HG02623 (cell line): ENCODE results near the gene USP37.

Experiments
- ATAC-seq: cut with Tn5 transposase; IDR thresholded peaks from one replicate; pipeline ENCODE4 v1.9.1; 2021; ENCODE audit warnings: moderate library complexity; ENCODE audit not compliant: unreplicated experiment

Gene USP37

DNA sequence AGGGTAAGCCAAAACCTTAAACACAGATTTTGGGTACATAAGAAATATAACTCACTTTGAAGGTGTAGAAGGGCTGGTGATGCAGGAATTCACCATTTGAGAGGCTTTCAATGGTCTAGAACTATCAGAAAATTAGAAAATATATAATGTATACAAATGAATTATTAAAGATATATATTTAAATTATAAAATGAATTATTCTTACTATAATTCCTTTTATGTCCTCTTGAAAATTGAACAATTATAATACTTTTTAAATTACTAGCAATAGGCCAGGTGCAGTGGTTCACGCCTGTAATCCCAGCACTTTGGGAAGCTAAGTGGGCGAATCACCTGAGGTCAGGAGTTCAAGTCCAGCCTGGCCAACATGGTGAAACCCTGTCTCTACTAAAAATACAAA lies 88.6 kb downstream of the USP37 start:
- ATAC-seq = no peak

DNA sequence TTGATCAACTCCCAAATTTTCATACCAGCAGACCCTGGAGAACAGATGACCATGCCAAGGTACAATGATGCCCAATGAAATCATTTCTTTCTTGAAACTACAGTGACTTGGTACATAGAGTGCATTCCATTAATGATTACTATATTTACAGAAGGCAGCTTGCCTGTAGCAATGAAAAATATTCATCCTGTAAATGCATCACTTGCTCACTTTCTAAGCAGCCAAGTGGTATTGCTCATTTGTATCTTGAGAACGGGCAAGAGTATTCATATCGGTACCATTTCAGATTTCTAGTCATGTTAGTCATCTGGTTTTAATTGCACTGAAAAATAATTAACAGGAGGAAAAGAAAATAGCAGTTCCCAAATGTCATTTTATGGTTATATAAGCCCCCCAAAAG lies 89.6 kb downstream of the USP37 start:
- no peak for ATAC-seq

DNA sequence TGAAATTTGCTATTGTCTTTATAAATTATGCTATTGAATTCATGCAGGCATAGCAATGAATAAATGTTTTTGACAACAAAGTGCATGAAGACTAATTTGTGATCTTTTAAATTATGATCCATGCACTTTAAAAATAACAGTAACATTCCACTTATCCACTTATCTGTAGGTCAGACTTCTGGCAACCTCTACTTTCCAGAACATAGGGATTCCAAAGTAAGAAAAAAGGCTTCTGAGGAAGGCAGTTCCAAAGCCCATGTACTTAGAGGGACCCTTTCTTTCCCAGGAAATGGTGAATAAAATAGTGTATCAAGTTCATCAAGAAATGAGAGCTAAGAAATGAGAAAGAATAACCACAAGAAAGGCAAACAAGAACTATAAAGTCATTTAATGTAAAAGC lies 90.9 kb downstream of the USP37 start:
- no peak for ATAC-seq

DNA sequence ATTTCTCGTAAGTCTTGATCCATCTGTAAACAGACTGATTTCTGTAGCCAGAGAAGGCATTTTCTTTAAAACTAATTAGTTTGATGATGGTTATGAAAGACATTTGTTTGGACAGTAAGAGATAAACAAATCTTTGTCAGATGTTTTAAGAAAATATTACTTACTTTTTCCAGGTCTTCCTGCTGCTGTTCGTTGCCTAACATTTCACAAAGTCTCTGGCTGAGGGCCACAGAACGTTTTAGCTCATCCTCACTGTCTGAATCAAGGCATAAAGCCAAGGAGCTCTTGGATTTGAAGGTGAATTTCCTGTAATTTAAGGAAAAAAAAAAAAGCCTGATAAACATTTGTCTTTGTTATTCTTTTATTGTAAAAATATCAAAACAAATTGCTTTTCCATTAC lies 91.5 kb downstream of the USP37 start:
- no peak for ATAC-seq

DNA sequence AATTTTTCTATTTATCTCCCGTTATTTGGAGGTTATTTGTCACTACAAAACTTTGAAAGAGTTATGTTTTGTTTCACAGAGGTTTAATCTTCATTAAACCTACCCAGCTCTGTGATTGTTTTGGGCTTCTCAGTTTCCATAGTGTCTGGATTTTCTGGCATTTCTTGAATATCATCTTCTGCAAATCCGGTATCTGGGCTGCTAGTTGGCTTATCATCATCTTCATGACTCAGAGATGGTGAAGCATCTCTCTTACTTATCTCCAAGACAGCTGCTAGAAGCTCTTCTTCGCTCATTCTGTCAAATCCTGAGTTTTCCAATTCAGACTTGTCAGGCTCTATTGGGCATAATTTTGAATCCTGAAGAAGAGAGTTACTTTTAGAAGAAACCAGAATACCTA lies 93.6 kb downstream of the USP37 start:
- no peak for ATAC-seq

DNA sequence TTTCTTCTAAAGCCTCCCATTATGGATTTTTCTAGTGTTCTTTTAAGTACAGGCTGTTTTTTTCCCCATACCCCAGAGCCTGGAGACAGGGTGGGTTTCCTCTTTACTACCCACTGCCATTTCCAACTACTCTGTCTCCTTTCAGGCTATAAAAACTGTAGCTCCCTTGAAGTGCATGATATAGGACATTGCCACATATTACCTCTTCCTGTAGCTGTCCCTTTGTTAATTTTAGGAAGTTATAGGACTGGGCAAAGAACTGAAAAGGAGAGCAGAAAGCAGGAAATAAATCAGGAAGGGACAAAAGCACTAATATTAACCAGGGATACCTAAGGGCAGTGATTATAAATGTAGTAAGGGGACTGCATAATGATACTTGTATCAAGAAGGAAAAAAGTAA lies 95.2 kb downstream of the USP37 start:
- no peak for ATAC-seq

- ATAC-seq = no peak
Observed at GRCh38 chr2:218471982-218472381, 96.2 kb downstream of the USP37 start.

GRCh38 chr2:218471036-218471435 lies 97.1 kb downstream of the USP37 start:
- no peak for ATAC-seq

DNA sequence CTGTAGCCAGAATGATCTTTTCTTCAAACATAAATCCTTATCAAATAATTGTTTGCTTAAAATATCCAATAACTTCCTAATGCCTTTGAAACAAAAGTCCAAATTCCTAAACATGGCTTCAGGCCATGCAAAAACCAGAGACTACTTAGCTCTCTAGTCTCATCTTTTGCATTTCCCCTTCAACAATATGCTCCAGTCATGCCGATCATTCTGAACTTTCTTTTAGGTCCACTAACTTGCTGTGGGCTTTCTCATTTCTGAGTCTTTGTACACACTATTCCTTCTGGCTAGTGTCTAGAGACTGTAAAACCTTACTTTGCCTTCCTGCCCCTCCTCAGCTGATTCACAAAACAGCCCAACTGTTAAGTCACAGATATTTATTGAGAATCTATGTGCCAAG lies 97.7 kb downstream of the USP37 start:
- no peak for ATAC-seq

DNA sequence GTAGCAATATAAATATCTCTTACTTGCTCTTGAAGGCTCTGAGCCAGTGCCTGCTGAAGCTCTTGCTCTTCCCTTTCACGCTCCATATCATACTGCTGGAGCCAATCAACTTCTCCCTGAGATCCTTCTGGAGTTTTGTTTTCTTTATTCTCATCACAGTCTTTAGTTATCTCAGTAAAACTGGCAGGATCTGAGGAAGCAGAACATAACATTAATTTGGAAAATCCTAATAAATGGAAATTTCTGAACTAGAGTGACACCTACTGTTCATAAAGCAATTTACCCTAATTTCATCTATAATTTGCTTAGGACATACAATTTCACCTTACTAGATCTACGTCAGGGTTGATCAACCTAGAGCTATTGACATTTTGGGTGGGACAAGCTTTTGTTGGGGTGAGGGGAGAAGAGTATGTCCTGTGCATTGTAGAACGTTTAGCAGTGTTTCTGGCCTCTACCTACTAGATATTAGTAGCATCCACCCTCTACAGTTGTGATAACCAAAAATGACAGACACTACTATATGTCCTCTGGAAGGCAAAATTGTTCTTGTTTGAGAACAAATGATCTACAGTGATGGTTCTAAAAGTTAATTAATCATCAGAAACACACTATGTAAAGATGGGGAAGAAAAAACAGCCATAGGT lies 102.0 kb downstream of the USP37 start:
- no peak for ATAC-seq

DNA sequence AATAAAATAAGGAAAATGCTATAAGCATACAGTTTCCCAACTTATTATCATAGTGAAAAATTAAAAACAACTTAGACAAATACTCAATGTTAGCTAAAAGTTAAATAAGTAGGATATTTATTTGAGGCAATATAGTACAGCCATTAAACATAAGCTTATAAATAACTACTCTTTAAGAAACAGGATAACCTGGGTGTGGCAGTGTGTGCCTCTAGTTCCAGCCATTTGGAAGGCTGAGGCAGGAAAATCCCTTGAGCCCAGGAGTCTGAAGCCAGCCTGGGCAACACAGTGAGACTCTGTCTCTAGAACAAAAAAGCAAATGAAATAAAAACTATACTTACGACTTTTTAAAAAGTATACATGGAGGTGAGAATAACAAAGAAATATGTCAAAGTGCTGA lies 109.6 kb downstream of the USP37 start:
- ATAC-seq = no peak

DNA sequence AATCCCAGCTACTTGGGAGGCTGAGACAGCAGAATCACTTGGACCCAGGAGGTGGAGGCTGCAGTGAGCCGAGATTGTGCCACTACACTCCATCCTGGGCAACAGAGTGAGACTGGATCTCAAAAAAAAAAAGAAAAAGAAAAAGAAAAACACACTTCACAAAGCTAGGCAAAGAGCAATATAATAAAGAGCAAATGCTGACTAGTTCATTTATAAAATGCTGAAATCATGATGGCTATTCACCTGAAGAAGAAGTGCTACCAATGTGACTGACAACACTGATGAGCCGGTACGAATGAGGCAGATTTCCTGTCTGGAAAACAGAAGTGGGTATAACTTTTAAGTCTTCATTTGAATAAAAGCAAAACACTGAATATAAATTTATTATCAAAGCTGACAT lies 111.3 kb downstream of the USP37 start:
- ATAC-seq = no peak

- ATAC-seq = no peak
Observed at GRCh38 chr2:218452079-218452478, 116.1 kb downstream of the USP37 start.

DNA sequence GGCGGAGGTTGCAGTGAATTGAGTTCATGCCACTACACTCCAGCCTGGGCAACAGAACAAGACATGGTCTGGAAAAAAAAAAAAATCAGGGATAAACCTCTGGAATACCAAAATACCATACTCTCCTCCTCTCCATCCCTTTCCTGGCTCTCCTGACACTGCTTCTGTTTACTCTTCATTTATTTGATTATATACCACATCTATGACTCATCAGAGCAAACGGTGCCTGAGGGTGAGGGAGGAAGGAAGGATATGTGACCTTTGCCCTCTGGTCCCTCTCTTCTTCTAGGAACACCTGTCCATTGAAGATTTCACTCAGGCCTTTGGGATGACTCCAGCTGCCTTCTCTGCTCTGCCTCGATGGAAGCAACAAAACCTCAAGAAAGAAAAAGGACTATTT lies 119.2 kb downstream of the USP37 start:
- ATAC-seq = no peak

DNA sequence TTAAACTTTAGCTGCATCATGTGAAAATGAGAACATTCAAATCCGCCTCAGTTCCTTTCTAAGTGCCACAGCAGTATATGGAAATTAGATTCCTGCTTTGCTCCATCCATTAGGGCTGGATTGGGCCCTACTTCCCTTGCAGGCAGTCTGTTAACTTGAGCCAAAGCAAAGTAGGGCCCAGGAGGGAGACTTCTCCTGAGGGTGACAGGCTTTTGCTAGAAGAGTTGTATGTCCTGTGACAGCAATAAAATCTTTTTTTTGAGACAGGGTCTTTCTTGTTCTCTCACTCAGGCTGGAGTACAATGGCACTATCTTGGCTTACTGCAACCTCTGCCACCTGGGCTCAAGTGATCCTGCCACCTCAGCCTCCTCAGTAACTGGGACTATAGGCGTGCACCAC lies 121.1 kb downstream of the USP37 start:
- ATAC-seq = no peak

DNA sequence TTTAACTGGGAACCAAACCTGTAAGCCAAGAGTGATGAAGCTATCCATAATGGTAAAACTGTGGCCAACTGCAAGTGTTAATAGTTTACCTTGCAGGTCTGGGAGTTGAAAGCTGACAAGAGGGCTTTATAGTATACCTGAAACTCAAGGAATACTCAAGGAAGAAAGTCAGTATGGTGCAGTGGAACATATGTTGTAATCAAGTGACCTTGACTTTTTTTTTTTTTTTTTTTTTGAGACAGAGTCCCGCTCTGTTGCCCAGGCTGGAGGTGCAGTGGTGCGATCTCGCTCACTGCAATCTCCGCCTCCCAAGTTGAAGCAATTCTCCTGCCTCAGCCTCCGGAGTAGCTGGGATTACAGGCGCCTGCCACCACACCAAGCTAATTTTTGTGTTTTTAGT lies 121.6 kb downstream of the USP37 start:
- no peak for ATAC-seq

DNA sequence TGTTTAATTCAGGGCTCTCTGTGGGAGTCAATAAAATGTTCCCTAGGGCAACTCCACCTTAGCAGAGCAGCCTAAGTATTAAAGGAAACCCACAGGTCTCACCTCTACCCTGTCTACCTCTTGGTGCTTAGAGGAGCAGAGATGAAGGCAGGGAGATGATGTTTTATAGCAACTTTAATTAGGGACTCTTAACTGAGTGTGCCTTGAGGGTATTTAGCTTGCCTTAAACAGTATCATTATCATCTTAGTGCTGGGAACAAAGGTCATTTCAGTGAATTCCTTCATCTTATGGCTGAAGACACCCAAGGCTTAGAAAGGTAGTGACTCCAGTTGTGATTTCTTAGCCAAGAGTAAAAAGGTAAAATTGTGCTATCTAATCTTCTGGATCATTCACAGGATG lies 122.5 kb downstream of the USP37 start:
- no peak for ATAC-seq

DNA sequence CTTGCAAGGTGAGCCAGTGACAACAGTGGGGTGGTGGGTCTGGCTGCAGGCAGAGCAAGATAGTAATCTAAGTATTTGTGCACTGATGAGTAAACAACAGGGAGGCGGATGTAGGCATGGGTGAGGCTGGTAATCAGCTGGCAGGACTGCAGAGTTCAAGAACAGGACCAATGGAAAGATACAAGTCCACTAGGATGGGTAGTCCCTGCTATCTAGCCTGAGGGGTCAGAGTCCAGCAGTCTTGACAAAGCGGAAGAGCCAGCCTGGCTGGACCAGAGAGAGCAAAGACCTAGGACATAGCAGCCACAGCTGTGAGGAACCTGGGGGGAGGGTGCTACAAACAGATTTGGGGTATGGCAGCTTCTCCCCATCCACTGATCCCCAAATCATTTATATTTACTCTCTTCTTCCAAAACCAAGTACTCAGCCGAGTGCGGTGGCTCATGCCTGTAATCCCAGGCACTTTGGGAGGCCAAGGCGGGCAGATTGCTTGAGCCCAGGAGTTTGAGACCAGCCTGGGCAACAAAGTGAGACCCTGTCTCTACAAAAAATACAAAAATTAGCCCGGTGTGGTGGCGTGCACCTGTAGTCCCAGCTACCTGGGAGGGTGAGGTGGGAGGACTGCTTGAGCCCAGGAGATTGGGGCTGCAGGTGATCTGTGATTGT lies 123.3 kb downstream of the USP37 start:
- no peak for ATAC-seq

DNA sequence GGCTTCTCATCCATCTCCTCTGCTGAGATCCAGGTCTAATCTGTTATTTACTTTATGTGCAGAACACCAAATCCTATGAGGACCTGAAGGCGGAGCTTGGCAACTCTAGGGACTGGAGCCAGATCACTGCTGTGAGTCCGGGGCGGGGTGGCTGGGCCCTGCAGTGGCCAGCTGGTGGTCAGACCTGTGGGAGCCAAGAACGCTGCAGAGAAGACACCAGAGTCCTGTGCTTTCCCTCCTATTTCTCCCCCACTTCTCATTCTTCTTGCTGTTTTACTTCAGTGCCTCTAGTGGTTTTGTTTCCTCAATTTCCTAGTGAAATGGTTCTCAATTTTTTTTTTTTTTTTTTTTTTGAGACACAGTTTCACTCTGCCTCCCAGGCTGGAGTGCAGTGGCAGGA lies 129.6 kb downstream of the USP37 start:
- ATAC-seq = no peak

GRCh38 chr2:218437969-218438368 lies 130.2 kb downstream of the USP37 start:
- ATAC-seq = no peak

DNA sequence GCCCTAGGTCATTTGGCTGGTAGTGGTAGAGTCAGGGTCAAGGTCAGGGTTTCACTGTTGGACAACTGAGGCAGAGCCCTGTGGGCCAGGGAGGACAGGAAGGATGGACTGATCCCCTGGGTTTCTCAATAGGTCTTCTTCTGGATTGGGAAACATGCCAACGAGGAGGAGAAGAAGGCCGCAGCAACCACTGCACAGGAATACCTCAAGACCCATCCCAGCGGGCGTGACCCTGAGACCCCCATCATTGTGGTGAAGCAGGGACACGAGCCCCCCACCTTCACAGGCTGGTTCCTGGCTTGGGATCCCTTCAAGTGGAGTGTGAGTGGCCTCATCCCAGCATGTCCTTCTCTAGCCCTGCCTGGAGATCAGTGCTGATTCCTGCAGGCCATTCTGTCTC lies 131.2 kb downstream of the USP37 start:
- ATAC-seq = no peak

- no peak for ATAC-seq
Observed at GRCh38 chr2:218435003-218435982, 132.9 kb downstream of the USP37 start.
